Stimulated activated CD4-positive, alpha-beta T cell treated with anti-CD3 and anti-CD28 coated beads, Interleukin-2, amount 100 ng/mL, for 24 hours (primary cell): Measurements from ENCODE around the gene EXOSC10.
"Not testable (repeated sequence)": the region's sequence is repeated elsewhere in the genome, so short reads cannot be mapped to it uniquely, and the experiment has no call there.

Source experiments
- DNase-seq, 2 donors: peaks; one replicate each; pipeline ENCODE4 v3.0.0-alpha.2; 2020

The EXOSC10 gene

GRCh38 chr1:11107599-11107998 is 7.9 kb upstream of the EXOSC10 start:
- DNase-seq: no peak

GRCh38 chr1:11105586-11105985 is 5.9 kb upstream of the EXOSC10 start:
- no peak for DNase-seq

- no peak for DNase-seq
Observed at GRCh38 chr1:11101347-11101746, 1.7 kb upstream of the EXOSC10 start.

GRCh38 chr1:11100806-11101205 is 1.1 kb upstream of the EXOSC10 start:
- DNase-seq: not testable (repeated sequence)

GRCh38 chr1:11100149-11100493 is 452 bp upstream of the EXOSC10 start:
- no peak for DNase-seq

GRCh38 chr1:11098931-11099309 is 749 bp downstream of the EXOSC10 start:
- DNase-seq: no peak

- DNase-seq: not testable (repeated sequence)
Observed at GRCh38 chr1:11083784-11084183, 15.9 kb downstream of the EXOSC10 start.

- no peak for DNase-seq
Observed at GRCh38 chr1:11080931-11081330, 18.7 kb downstream of the EXOSC10 start.

GRCh38 chr1:11078631-11079030 is 21.0 kb downstream of the EXOSC10 start:
- no peak for DNase-seq

- DNase-seq: not testable (repeated sequence)
Observed at GRCh38 chr1:11073398-11073797, 26.3 kb downstream of the EXOSC10 start.

- no peak for DNase-seq
Observed at GRCh38 chr1:11072216-11072917, 27.3 kb downstream of the EXOSC10 start.

- DNase-seq: no peak
Observed at GRCh38 chr1:11071463-11072215, 28.0 kb downstream of the EXOSC10 start.

- DNase-seq: no peak
Observed at GRCh38 chr1:11070876-11071275, 28.8 kb downstream of the EXOSC10 start.

- no peak for DNase-seq
Observed at GRCh38 chr1:11068600-11069473, 30.8 kb downstream of the EXOSC10 start.

- no peak for DNase-seq
Observed at GRCh38 chr1:11067716-11068599, 31.7 kb downstream of the EXOSC10 start.

GRCh38 chr1:11065796-11066195 is 33.9 kb downstream of the EXOSC10 start:
- DNase-seq: no peak

GRCh38 chr1:11064942-11065341 is 34.7 kb downstream of the EXOSC10 start:
- no peak for DNase-seq

- not testable (repeated sequence) for DNase-seq
Observed at GRCh38 chr1:11063937-11064537, 35.6 kb downstream of the EXOSC10 start.

- no peak for DNase-seq
Observed at GRCh38 chr1:11062965-11063401, 36.7 kb downstream of the EXOSC10 start.

GRCh38 chr1:11061652-11062365 is 37.9 kb downstream of the EXOSC10 start:
- no peak for DNase-seq
